ENCODE data around the gene TMEM167B. TPM values are rescaled to one million over a fixed set of nuclear protein-coding genes. Genes with fewer than 3 reads are reported as not detected.

The TMEM167B gene
- 25.1 and 27.2 TPM in 2 replicates for polyA plus RNA-seq (2013)

- no peak within 1 kb of the TSS for H2AK5ac ChIP-seq (ENCODE audit: low read length)
- H2AFZ ChIP-seq (ENCODE audit: insufficient read depth, low read length, poor library complexity), result peak within 1 kb of the TSS; percentile 82
- H3K4me3 ChIP-seq (ENCODE audit: low read depth, low read length), result peak within 1 kb of the TSS; percentile 98
- H4K8ac ChIP-seq (ENCODE audit: low read depth, low read length), result peak within 1 kb of the TSS; percentile 78
- H3K79me2 ChIP-seq (ENCODE audit: control insufficient read depth, insufficient read depth, low read length, poor library complexity), result peaks cover 5% of the 10 kb centered on the region
- H3K4me2 ChIP-seq (ENCODE audit: low read length), result peak within 1 kb of the TSS; percentile 86
- peak within 1 kb of the TSS; percentile 88 for H3K18ac ChIP-seq (ENCODE audit: low read length)
- DNase-seq, result peak; percentile 98 to 99
- peak within 1 kb of the TSS; percentile 80 for H4K91ac ChIP-seq (ENCODE audit: low read depth, low read length)
- no peaks in the 10 kb centered on the region for H3K9me3 ChIP-seq (ENCODE audit: insufficient read depth, low read depth, low read length)
- H3K4me1 ChIP-seq (ENCODE audit: control insufficient read depth in 1 of 2, insufficient read depth in 2 of 2, low read length in 2 of 2), result peaks cover 3 to 4% of the 10 kb centered on the region in 2 experiments
- peaks cover 7% of the 10 kb centered on the region for H3K79me1 ChIP-seq (ENCODE audit: low read length)
- H4K12ac ChIP-seq (ENCODE audit: low read depth, low read length), result peak within 1 kb of the TSS; percentile 65
- no CpG with 5 or more reads among the region's 67 CpGs for WGBS (ENCODE audit: extremely low coverage, insufficient coverage, insufficient read length)
- peak within 1 kb of the TSS; percentile 59 for H2BK120ac ChIP-seq (ENCODE audit: insufficient read depth, low read length, poor library complexity)
- peak within 1 kb of the TSS; percentile 78 for H3K14ac ChIP-seq (ENCODE audit: low read length)
- peak within 1 kb of the TSS; percentile 79 for H2BK5ac ChIP-seq (ENCODE audit: low read depth, low read length, poor library complexity)
- no peaks in the 10 kb centered on the region for H3K27me3 ChIP-seq (ENCODE audit: insufficient read depth, low read length)
- no peak within 1 kb of the TSS for H3K23ac ChIP-seq (ENCODE audit: low read length)
- peak within 1 kb of the TSS; percentile 93 for H3K9ac ChIP-seq (ENCODE audit: low read length)
- peaks cover 5 to 11% of the 10 kb centered on the region in 2 experiments for H3K36me3 ChIP-seq (ENCODE audit: control insufficient read depth in 1 of 2, insufficient read depth in 2 of 2, low read length in 2 of 2)
- no peak within 1 kb of the TSS for H2BK12ac ChIP-seq (ENCODE audit: low read length)
- peak within 1 kb of the TSS; percentile 69 for H3K4ac ChIP-seq (ENCODE audit: low read depth, low read length)
- peak within 1 kb of the TSS; percentile 89 for H3K27ac ChIP-seq (ENCODE audit: low read depth, low read length)
Measured at GRCh38 chr1:109090196-109091077, at the start of gene TMEM167B. TSS of gene TMEM167B (plus strand) at chr1:109090764. CDS start at chr1:109090873, 109 bp downstream.

GRCh38 chr1:109040989-109041620 is 49.5 kb upstream of the TMEM167B start:
- peak overlapping the region; percentile 12 for H4K8ac ChIP-seq (ENCODE audit: low read depth, low read length)
- peak overlapping the region; percentile 46 for H3K18ac ChIP-seq (ENCODE audit: low read length)
- peak in 1 of 2 donors; percentile 17 for DNase-seq
- no peak overlapping the region for H2BK5ac ChIP-seq (ENCODE audit: low read depth, low read length, poor library complexity)
- peak overlapping the region; percentile 18 for H2AK5ac ChIP-seq (ENCODE audit: low read length)
- H3K4me2 ChIP-seq (ENCODE audit: low read length), result peak overlapping the region; percentile 74
- no peak overlapping the region for H4K12ac ChIP-seq (ENCODE audit: low read depth, low read length)
- H2AFZ ChIP-seq (ENCODE audit: insufficient read depth, low read length, poor library complexity), result peak overlapping the region; percentile 94
- H3K9me3 ChIP-seq (ENCODE audit: insufficient read depth, low read depth, low read length), result no peaks in the 10 kb centered on the region
- H2BK12ac ChIP-seq (ENCODE audit: low read length), result no peak overlapping the region
- H3K27me3 ChIP-seq (ENCODE audit: insufficient read depth, low read length), result no peaks in the 10 kb centered on the region
- peak overlapping the region; percentile 65 for H3K9ac ChIP-seq (ENCODE audit: low read length)
- peak overlapping the region; percentile 87 for H3K4me3 ChIP-seq (ENCODE audit: low read depth, low read length)
- H3K23ac ChIP-seq (ENCODE audit: low read length), result no peak overlapping the region
- no peaks in the 10 kb centered on the region for H3K4me1 ChIP-seq (ENCODE audit: control insufficient read depth in 1 of 2, insufficient read depth in 2 of 2, low read length in 2 of 2)
- peak overlapping the region; percentile 56 for H3K4ac ChIP-seq (ENCODE audit: low read depth, low read length)
- H2BK120ac ChIP-seq (ENCODE audit: insufficient read depth, low read length, poor library complexity), result no peak overlapping the region
- H4K91ac ChIP-seq (ENCODE audit: low read depth, low read length), result peak overlapping the region; percentile 19
- peaks cover 6% of the 10 kb centered on the region for H3K79me1 ChIP-seq (ENCODE audit: low read length)
- no peak overlapping the region for H3K27ac ChIP-seq (ENCODE audit: low read depth, low read length)
- no peaks in the 10 kb centered on the region for H3K36me3 ChIP-seq (ENCODE audit: control insufficient read depth in 1 of 2, insufficient read depth in 2 of 2, low read length in 2 of 2)
- H3K79me2 ChIP-seq (ENCODE audit: control insufficient read depth, insufficient read depth, low read length, poor library complexity), result peaks cover 7% of the 10 kb centered on the region
- no CpG with 5 or more reads among the region's 44 CpGs for WGBS (ENCODE audit: extremely low coverage, insufficient coverage, insufficient read length)
- peak overlapping the region; percentile 49 for H3K14ac ChIP-seq (ENCODE audit: low read length)

GRCh38 chr1:109041621-109042468 is 48.7 kb upstream of the TMEM167B start, which contains the start of gene WDR47:
TSS of gene WDR47 (minus strand) at chr1:109042102. CDS start at chr1:109023512, 18,590 bp downstream.
- peak; percentile 90 to 96 for DNase-seq
- H3K79me2 ChIP-seq (ENCODE audit: control insufficient read depth, insufficient read depth, low read length, poor library complexity), result peaks cover 7% of the 10 kb centered on the region
- H3K27me3 ChIP-seq (ENCODE audit: insufficient read depth, low read length), result no peaks in the 10 kb centered on the region
- H3K14ac ChIP-seq (ENCODE audit: low read length), result peak within 1 kb of the TSS; percentile 49
- no peaks in the 10 kb centered on the region for H3K4me1 ChIP-seq (ENCODE audit: control insufficient read depth in 1 of 2, insufficient read depth in 2 of 2, low read length in 2 of 2)
- peak within 1 kb of the TSS; percentile 1 for H4K12ac ChIP-seq (ENCODE audit: low read depth, low read length)
- H2AFZ ChIP-seq (ENCODE audit: insufficient read depth, low read length, poor library complexity), result peak within 1 kb of the TSS; percentile 94
- peak within 1 kb of the TSS; percentile 74 for H3K4me2 ChIP-seq (ENCODE audit: low read length)
- H3K4me3 ChIP-seq (ENCODE audit: low read depth, low read length), result peak within 1 kb of the TSS; percentile 87
- H3K23ac ChIP-seq (ENCODE audit: low read length), result no peak within 1 kb of the TSS
- H2AK5ac ChIP-seq (ENCODE audit: low read length), result peak within 1 kb of the TSS; percentile 18
- peak within 1 kb of the TSS; percentile 12 for H4K8ac ChIP-seq (ENCODE audit: low read depth, low read length)
- peak within 1 kb of the TSS; percentile 56 for H3K4ac ChIP-seq (ENCODE audit: low read depth, low read length)
- peak within 1 kb of the TSS; percentile 55 for H3K27ac ChIP-seq (ENCODE audit: low read depth, low read length)
- peak within 1 kb of the TSS; percentile 65 for H3K9ac ChIP-seq (ENCODE audit: low read length)
- H3K9me3 ChIP-seq (ENCODE audit: insufficient read depth, low read depth, low read length), result no peaks in the 10 kb centered on the region
- peak within 1 kb of the TSS; percentile 19 for H4K91ac ChIP-seq (ENCODE audit: low read depth, low read length)
- H2BK5ac ChIP-seq (ENCODE audit: low read depth, low read length, poor library complexity), result no peak within 1 kb of the TSS
- no CpG with 5 or more reads among the region's 90 CpGs for WGBS (ENCODE audit: extremely low coverage, insufficient coverage, insufficient read length)
- H3K79me1 ChIP-seq (ENCODE audit: low read length), result peaks cover 6% of the 10 kb centered on the region
- peak within 1 kb of the TSS; percentile 46 for H3K18ac ChIP-seq (ENCODE audit: low read length)
- no peaks in the 10 kb centered on the region for H3K36me3 ChIP-seq (ENCODE audit: control insufficient read depth in 1 of 2, insufficient read depth in 2 of 2, low read length in 2 of 2)
- no peak within 1 kb of the TSS for H2BK12ac ChIP-seq (ENCODE audit: low read length)
- no peak within 1 kb of the TSS for H2BK120ac ChIP-seq (ENCODE audit: insufficient read depth, low read length, poor library complexity)

GRCh38 chr1:109045595-109045994 is 45.0 kb upstream of the TMEM167B start:
- H3K79me1 ChIP-seq (ENCODE audit: low read length), result peaks cover 6% of the 10 kb centered on the region

More at GRCh38 chr1:109045595-109045994, 45.0 kb upstream of the TMEM167B start:
- Histone ChIP-seq H2BK120ac (ENCODE audit: insufficient read depth, low read length, poor library complexity) (no peak overlapping the region), H3K4ac (ENCODE audit: low read depth, low read length) (no peak overlapping the region), H4K91ac (ENCODE audit: low read depth, low read length) (no peak overlapping the region), H4K12ac (ENCODE audit: low read depth, low read length) (no peak overlapping the region), H3K4me2 (ENCODE audit: low read length) (no peak overlapping the region), H3K4me1 (ENCODE audit: control insufficient read depth in 1 of 2, insufficient read depth in 2 of 2, low read length in 2 of 2) (no peaks in the 10 kb centered on the region), H3K9ac (ENCODE audit: low read length) (no peak overlapping the region), H3K9me3 (ENCODE audit: insufficient read depth, low read depth, low read length) (no peaks in the 10 kb centered on the region), H3K79me2 (ENCODE audit: control insufficient read depth, insufficient read depth, low read length, poor library complexity) (peaks cover 7% of the 10 kb centered on the region), H3K4me3 (ENCODE audit: low read depth, low read length) (no peak overlapping the region), H2BK5ac (ENCODE audit: low read depth, low read length, poor library complexity) (no peak overlapping the region), H2AK5ac (ENCODE audit: low read length) (no peak overlapping the region), H3K27me3 (ENCODE audit: insufficient read depth, low read length) (no peaks in the 10 kb centered on the region), H3K23ac (ENCODE audit: low read length) (no peak overlapping the region), H3K18ac (ENCODE audit: low read length) (no peak overlapping the region), H2BK12ac (ENCODE audit: low read length) (no peak overlapping the region), H3K27ac (ENCODE audit: low read depth, low read length) (no peak overlapping the region), H3K14ac (ENCODE audit: low read length) (no peak overlapping the region), H2AFZ (ENCODE audit: insufficient read depth, low read length, poor library complexity) (no peak overlapping the region), H4K8ac (ENCODE audit: low read depth, low read length) (no peak overlapping the region), H3K36me3 (ENCODE audit: control insufficient read depth in 1 of 2, insufficient read depth in 2 of 2, low read length in 2 of 2) (no peaks in the 10 kb centered on the region)
- no peak for DNase-seq
- WGBS (ENCODE audit: extremely low coverage, insufficient coverage, insufficient read length), result no CpG with 5 or more reads among the region's 1 CpG

Data from trophoblast cell (in vitro differentiated cells and primary cell).